Measurements from ENCODE around the gene RUSC1. TPM values are rescaled to one million over a fixed set of nuclear protein-coding genes. Genes with fewer than 3 reads are reported as not detected.

The RUSC1 gene
- total RNA-seq, 4 donors from 2014 or later, result 35.8 to 52.0 (median 40.1) TPM

- Histone ChIP-seq H3K36me3 (no peaks in the 10 kb centered on the region), H3K27ac (no peak overlapping the region), H3K27me3 (peaks cover 5 to 50% (median 5%) of the 10 kb centered on the region in 4 donors), H3K4me3 (no peak overlapping the region), H3K4me1 (peaks cover 7 to 17% (median 11%) of the 10 kb centered on the region in 3 donors), H3K9me3 (no peaks in the 10 kb centered on the region)
- TF ChIP-seq CTCF (IDR thresholded peaks at IDR 0.05), result no peak
- TF ChIP-seq POLR2A (IDR thresholded peaks at IDR 0.05), result no peak
- intact Hi-C loops (cut with DNase I), result no loop called here
- DNase-seq, result no peak
- WGBS, 2 donors, result 77 to 85% methylated on average over 7 of the region's 7 CpGs
Measured at GRCh38 chr1:155297384-155297783, 23.3 kb upstream of the RUSC1 start.

DNA sequence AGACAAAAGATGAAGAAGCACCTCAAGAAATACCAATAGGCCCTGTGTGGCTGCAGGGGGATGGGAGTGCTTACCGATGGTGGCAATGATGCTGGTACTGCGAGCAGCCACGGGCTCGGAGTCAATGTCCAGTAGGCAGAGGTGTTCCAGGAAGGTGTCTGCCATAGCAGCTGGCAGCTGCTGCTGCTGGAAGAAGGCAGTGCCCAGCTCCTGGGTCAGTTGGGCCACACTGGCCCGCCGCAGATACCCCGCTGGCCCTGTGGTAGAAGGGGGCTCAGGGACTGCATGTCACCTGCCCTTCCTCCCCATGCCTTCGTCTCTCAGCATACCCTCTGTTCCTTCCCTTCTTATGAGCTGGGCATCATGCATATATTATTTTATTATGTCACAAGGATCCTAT is 20.7 kb upstream of the RUSC1 start:
- no peak overlapping the region for H3K27ac ChIP-seq
- TF ChIP-seq POLR2A (IDR thresholded peaks at IDR 0.05), result no peak
- TF ChIP-seq CTCF (IDR thresholded peaks at IDR 0.05), result no peak
- peaks cover 5 to 12% (median 10%) of the 10 kb centered on the region in 3 donors for H3K4me1 ChIP-seq
- H3K36me3 ChIP-seq, result no peaks in the 10 kb centered on the region
- no peak overlapping the region for H3K4me3 ChIP-seq
- DNase-seq, result no peak
- intact Hi-C loops (cut with DNase I), result no loop called here
- H3K9me3 ChIP-seq, result no peaks in the 10 kb centered on the region
- 81 to 91% methylated on average over 8 of the region's 8 CpGs for WGBS, 2 donors
- peaks cover 0 to 26% (median 3%) of the 10 kb centered on the region in 4 donors for H3K27me3 ChIP-seq

DNA sequence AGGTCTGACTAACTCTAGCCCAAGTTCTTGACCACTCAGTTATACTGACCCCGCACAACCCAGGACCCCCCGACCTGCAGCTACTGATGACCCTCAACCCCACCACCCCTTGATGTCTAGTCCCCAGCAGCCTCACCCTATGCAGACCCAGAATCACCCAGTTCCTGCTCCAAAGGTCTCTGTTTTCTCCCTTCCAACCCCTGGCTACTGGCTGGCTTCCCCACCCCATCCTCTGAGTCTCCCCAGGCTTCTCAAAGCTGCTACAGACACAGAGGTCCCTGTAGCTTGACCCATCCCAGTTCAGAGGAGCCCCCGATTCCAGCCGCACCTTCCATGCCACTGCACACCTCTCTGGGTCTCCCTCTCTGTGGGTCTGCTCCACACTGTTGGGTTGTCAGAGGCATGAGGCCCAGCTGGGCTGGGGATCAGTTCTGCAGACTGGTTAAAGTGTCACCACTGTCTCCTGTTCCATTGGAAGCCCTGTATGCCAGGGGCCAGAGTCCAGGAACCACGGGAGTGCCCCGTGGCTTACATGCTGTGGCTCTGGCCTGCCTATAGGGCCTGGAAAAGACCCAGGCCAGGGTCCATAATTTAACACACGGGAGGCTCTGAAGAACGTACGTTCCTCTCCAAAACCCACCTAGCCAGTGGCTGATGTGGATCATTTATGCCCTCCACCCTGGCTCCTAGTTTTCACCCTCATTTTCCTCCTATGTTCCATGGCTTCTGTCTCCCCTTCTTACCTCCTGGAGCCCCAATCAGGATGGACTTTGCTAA is 20.0 kb upstream of the RUSC1 start:
- Histone ChIP-seq H3K4me1 (peaks cover 0 to 5% (median 3%) of the 10 kb centered on the region in 3 donors), H3K36me3 (no peaks in the 10 kb centered on the region), H3K27ac (no peak overlapping the region), H3K9me3 (no peaks in the 10 kb centered on the region), H3K4me3 (no peak overlapping the region), H3K27me3 (peaks cover 0 to 19% (median 2%) of the 10 kb centered on the region in 4 donors)
- DNase-seq, result no peak
- intact Hi-C loops (cut with DNase I), result no loop called here
- 84 to 90% methylated on average over 8 to 9 of the region's 9 CpGs for WGBS, 2 donors
- TF ChIP-seq POLR2A (IDR thresholded peaks at IDR 0.05) (no peak), CTCF (IDR thresholded peaks at IDR 0.05) (no peak)

- no peak for DNase-seq
- TF ChIP-seq POLR2A (IDR thresholded peaks at IDR 0.05), result no peak
- TF ChIP-seq CTCF (IDR thresholded peaks at IDR 0.05), result no peak
- no peak within 1 kb of the TSS for H3K27ac ChIP-seq
- no peaks in the 10 kb centered on the region for H3K4me1 ChIP-seq
- H3K4me3 ChIP-seq, result no peak within 1 kb of the TSS
- intact Hi-C loops (cut with DNase I), result no loop called here
- peaks cover 0 to 13% (median 0%) of the 10 kb centered on the region in 4 donors for H3K27me3 ChIP-seq
- H3K36me3 ChIP-seq, result no peaks in the 10 kb centered on the region
- 82 to 92% methylated on average over 5 of the region's 5 CpGs for WGBS, 2 donors
- no peaks in the 10 kb centered on the region for H3K9me3 ChIP-seq
Measured at GRCh38 chr1:155301342-155301841, 19.3 kb upstream of the RUSC1 start, which contains the start of gene PKLR. PKLR (minus strand) TSS chr1:155301438; CDS start chr1:155301395, 43 bp downstream.

DNA sequence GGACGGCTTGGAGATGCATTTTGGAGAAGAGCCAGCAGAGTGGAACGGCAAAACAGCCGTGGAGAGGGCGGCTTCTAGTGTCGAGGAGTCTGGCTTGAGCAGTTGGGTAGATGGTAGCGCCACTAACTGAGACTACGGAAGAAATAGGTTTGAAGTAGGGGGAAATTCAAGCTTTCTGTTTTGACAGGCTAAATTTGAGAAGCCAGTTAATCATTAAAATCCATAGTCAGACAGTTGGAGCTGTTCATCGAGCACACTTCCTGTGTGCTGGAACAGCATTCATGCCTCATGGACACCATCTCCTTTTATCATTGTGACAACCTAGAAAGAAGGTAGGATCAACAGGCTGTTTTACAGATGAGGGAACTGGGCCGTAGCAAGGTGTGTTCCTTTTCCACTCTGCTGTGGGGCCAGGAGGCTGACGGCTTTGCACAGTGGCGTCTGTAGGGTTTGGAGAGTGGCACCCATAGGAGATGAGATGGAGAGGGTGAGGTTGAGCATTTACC is 16.1 kb upstream of the RUSC1 start:
- intact Hi-C loops (cut with DNase I), result no loop called here
- no peak for TF ChIP-seq CTCF (IDR thresholded peaks at IDR 0.05)
- TF ChIP-seq POLR2A (IDR thresholded peaks at IDR 0.05), result no peak
- Histone ChIP-seq H3K4me1 (peaks cover 2 to 15% (median 6%) of the 10 kb centered on the region in 3 donors), H3K27ac (no peak overlapping the region), H3K36me3 (no peaks in the 10 kb centered on the region), H3K4me3 (no peak overlapping the region), H3K27me3 (no peaks in the 10 kb centered on the region), H3K9me3 (no peaks in the 10 kb centered on the region)
- DNase-seq, result no peak
- WGBS, 2 donors, result 77 to 78% methylated on average over 9 of the region's 11 CpGs

Data from esophagus squamous epithelium (tissue), 5 donors.